GM03348 (cell line): ENCODE results near the gene GPR27.

Experiments used
- DNase-seq: peaks from one replicate; pipeline ENCODE4 v3.0.0; 2012; ENCODE audit warnings: low spot score

Gene GPR27

DNA sequence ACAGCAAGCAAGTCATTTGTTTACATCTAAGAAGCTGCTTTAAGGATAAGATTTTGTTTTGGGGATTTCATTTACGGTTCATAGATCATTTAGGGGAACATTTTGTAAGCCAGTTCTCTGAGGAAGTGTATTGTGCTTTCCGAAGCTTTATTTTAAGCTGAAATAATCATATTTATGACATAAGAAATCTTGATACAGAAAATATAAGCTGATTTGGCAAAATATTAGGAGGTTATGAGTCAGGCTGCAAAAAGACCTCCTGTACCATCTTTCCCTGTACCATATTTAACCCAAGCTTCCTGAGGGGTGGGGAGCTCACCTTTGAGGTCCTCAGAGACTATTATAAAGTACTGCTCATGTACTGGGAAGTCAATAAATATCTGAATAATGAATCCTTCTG is 20.3 kb upstream of the GPR27 start:
- no peak for DNase-seq

DNA sequence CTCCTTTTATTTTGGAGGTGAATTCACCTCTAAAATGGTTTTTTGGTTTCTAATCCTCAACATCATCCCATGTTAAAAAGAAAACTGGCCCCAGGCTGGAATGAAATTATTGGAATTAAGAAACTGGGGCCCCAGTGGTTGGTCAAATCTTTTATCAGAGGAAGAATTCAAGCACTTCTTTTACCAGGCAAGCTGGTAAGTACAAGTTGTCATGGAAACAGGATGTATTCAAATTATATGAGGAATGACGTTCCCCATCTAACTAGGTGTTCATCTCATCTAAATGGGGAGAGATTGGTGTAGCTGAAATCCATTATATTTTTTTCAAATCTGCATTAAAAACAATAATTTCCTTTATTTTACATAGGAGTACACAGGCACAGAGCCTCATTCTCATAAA is 18.8 kb upstream of the GPR27 start:
- DNase-seq, result no peak

DNA sequence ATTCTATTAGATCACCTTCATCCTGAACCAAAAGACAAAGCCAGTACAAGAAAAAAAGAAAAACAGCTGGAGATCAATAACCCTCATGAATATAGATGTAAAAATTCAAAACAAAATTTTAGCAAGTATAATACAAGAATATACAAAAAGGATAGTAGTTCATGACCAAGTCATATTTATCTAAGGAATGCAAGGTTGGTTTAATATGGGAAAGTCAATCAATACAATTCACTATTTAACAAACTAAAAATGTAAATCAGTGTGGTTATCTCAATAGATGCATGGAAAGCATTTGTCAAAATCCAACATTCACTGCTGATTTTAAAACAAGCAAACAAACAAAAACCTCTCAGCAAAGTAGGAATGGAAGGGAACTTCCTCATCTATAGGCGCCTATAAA is 11.0 kb upstream of the GPR27 start:
- DNase-seq, result no peak

DNA sequence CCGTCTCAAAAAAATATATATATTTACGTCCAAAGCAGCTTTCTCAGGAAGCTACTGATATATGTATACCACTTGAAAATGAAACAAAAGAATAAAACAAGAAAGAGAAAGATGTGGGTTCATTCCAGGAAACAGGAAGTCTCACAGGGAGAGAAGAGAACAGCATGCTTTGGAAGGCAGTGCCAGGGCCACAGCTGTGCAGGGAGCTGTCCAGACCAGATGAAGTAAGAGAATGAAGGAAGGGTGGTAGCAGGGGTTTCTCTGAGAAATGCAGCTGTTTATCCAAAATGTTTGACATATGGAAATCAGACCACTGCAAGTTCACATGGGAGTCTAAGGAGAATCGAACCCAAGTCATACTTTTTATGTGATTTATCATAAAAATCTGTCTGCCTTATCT is 8.9 kb upstream of the GPR27 start:
- DNase-seq, result no peak

DNA sequence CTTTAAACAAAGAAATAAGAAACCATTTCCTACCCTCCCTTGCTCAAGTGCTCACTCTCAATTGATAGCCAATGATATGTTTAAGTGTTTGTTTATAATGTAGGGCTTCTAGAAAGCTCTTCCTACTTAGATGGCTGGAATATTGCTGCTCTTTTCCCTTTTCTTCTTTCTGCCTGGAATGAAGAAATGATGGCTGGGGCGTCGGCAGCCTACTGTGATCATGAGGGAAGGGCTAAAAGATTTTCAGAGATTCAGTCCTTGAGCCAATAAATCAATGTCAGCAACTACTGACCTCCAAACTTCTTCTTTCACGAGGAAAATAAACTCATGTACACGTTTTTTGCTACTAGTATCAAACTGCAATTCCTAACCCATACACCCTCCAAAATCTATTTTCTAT is 2.1 kb upstream of the GPR27 start:
- DNase-seq, result no peak

DNA sequence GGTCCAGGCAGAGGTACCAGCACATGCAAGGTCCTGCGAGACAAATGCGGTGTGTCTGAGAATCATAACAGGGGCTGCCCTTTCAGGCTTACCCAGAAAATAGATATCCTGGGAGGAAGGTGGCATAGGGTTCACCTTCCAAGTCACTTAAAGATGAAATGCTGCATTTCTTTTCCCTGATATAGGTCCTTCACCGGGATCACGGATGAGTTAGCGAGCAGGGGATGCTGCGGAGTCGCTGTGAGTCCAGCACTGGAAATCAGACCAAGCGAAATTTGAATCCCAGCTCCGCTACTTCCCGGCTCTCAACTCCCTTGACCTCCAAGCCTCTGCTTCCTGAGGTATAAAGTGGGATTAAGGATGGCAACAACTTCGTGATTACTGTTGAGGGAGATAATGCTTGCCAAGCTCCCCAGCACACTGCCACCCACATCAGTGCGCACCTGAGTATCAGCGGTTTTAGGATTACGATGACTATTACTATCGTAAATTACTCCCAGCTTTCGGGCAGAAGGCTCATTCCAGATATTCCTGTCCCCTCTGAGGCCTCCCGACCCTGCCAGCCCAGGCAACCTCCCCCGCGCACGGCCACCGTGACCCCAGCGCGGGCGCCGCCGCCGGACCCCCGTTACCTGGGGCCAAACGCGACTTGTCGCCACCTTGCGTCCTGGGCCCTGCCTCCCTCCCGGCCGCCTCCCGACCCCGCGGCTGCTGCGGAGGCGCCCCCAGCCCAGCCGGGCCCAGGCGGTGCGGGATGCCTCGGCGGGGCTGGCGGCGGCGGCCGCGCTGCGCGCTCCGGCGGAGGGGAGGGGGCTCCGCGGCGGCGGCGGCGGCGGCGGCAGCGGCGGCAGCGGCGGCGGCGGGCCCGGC is 589 bp upstream of the GPR27 start:
- DNase-seq, result no peak

DNA sequence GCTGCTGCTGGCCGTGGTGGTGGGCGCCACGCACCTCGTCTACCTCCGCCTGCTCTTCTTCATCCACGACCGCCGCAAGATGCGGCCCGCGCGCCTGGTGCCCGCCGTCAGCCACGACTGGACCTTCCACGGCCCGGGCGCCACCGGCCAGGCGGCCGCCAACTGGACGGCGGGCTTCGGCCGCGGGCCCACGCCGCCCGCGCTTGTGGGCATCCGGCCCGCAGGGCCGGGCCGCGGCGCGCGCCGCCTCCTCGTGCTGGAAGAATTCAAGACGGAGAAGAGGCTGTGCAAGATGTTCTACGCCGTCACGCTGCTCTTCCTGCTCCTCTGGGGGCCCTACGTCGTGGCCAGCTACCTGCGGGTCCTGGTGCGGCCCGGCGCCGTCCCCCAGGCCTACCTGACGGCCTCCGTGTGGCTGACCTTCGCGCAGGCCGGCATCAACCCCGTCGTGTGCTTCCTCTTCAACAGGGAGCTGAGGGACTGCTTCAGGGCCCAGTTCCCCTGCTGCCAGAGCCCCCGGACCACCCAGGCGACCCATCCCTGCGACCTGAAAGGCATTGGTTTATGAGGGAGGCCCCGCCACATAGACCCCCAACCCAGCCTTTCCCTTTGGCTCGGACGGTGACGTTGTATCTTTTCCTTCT is 1.1 kb downstream of the GPR27 start:
- DNase-seq, result no peak

DNA sequence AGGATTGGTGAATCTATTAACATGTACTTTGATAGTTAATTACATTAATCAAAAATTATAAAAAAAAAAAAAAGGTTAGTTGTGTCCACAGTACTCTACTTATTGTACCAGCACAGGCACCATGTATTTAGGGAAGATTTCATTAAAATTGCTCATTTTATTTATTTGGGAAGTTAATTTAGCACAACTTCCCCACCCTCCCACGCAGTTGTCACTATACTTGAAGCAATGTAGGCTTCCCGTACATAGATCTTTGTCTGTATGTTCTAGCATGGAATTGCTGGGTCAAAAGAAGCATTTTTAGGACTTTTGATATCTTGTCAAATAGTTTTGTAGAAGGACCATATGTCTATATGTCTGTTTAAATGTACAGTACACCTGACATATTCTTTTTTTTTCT is 4.4 kb downstream of the GPR27 start:
- no peak for DNase-seq

DNA sequence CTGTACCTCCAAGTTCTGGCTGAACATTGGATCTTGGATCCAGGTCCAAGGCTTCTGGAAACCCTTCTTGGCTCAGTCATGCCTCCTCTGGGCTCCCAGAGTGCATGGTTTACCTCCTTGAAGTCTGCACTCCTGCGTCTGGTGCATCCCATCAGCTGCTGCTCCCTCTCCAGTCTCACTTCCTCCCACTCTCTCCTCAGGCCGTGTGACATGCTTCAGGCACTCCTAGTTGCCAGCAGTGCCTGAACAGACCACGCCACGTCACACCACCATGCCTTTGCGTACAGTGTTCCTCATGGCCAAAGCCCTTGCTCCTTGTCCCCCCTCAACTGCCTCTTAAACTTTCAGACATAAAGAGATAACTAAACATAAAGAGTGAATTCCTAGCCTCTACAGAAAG is 5.7 kb downstream of the GPR27 start:
- DNase-seq, result no peak

DNA sequence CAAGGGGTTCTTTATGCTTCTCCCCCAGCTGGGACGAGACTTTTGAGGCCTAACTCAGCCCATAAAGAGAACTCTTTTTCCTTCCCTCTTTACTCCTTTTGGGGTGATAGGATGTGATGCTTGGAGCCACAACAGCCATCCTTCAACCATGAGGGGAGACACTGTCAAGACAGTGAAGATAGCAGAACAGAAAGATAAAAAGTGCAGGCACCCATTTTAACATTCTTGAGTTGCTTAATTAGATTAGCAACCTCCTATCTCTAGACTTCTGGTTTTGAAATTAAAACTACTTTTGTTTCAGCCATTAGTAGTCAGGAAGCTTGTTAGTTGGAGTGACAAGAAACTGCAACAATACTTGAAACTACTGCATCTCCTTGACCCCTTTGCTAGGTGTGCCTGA is 6.5 kb downstream of the GPR27 start:
- DNase-seq, result no peak

DNA sequence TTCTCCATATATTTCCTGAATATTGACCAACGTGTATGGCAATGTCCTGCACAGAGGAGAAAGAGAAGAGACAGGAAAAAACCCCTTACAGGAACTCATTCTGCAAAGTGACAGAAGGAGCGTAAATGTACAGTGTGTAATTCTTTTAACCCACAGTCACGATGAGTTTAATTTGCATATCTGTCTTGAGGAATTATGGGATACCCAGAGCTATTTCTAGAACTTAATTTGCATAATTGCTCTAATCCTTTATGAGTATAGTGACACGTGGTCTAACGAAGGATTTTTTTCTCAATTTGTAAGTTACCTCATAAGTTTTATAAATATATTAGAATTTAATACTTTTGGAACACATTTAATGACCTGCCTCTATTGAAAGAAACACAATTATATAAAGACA is 9.8 kb downstream of the GPR27 start:
- DNase-seq, result no peak

DNA sequence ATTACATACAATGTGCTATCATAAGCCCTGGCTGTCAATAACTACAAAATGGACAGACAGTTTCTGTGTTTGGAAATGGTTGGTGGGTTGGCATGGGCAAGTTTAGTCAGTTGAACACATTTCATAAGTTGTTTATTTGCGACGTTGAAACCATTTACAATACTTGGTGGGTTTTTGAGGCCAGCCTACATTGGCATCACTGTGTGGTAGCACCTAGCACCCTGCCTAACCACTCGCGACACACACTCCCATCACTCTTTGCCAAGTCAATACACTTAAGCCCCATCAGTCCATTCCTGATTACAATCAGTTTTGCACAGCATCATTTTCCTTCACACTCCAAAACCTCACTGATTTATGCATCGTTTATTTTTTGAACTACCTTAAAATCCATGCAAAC is 17.5 kb downstream of the GPR27 start:
- no peak for DNase-seq

DNA sequence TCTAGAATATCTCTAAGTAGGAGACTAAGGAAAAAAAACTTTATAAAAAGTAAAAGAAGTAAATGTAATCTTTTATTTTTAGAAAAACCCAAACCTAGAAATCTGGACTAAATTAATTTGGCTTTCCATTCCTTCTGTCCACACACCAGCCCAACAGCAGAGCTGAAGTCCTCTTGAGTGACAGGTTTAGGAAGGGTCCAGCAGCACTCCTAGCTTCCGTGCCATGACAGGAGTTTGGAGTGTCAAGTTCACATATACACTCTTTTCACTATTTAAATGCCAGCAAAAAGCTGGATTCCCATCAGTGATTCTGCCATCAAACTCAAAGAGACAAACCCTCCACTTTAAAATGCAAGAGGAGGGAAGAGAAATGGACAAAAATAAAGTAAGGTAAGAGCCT is 18.2 kb downstream of the GPR27 start:
- DNase-seq, result no peak

DNA sequence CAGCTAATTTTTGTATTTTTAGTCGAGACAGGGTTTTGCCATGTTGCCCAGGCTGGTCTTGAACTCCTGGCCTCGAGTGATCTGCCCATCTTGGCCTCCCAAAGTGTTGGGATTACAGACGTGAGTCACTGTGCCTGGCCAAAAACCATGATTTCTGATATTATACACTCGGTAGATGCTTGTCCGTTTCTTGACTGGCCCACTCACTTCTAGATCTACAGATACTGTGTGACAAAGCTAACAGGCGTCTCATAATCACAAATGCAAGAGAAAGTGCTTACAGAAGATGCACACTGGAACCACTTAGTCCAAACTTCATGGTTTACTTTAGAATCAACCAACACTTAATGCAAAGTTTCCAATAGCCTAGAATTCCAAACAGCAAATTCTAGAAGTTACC is 22.9 kb downstream of the GPR27 start:
- no peak for DNase-seq

DNA sequence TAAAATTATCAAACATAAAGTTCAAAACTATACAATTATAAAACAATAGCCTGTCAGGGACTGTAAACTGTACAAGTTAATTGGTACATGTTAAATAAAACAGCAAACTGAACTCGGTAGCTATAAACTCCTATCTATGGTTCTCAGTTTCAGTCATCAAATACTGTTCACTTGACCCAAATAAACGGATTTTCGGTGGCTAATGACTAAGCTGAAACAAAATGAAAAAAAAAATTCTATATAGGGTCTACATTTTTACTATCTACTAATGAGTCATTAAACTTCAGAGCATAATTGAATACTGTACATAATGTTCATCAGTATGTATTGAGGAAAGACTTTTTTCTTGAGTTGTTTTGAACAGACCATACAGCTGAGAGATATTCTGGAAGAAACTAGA is 24.7 kb downstream of the GPR27 start:
- no peak for DNase-seq

DNA sequence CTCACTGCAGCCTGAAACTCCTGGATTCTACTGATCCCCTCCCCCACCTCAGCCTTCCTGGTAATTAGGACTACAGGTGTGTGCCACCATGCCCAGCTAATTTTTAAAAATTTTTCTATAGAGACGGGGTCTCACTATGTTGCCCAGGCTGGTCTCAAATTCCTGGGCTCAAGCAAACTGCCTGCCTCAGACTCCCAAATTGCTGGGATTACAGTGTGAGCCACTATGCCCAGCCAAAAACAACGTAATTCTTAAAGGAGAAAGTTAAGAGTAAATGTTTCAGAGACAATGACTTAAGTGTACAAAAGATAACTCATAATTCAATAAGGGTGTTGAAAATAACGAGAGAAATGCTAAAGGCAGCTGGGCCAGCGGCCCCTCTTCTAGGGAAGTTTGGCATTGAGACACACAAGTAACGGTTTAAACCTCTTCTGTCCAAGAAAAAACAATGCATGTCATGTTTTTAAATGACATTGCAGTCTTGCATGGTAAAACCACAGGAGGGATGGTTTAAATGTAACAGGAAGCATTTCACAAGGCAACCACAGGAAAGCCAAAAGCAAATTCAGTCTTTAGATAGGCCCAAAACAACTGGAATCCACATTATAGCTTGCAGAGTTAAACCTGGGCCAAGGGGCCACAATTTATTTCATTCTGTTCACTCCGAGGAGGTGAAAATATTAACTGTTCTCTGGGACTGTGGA is 26.2 kb downstream of the GPR27 start:
- DNase-seq, result no peak

DNA sequence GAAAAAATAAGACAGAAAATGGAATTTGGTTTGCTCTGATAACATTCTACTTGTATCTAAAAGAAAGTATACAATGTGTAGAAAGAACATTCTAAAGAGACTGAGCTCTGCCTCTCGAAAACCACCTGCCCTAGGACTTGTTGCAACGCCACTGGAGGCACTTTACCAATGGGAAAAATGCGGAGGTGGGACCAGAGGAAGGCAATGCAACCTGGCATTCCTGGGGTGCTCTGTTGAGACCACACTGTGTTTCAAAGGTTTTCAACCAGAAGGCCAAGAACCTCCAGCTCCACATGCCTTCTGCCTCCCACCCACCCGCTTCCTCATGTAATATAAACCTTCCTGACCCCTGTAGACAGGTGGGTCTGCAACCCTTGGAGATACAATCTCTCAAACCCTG is 26.8 kb downstream of the GPR27 start:
- no peak for DNase-seq

DNA sequence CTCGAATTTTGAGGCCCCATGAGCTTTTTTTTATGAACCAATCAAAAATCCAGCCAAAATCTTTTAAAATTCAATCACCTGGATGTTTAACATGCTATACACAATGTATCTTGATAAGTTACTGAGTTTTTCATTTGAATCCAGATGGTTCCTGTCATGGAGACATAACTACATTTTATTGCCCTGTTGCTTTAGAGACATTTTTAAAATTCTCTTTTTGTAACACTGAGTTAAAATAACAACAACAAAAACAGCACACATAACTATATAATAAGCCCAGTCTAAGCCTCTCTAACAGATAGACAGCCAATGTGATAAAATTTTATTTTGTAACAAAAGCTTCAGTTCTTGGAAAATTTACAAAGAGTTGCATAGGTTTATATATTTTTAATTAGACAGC is 29.5 kb downstream of the GPR27 start:
- DNase-seq, result no peak

DNA sequence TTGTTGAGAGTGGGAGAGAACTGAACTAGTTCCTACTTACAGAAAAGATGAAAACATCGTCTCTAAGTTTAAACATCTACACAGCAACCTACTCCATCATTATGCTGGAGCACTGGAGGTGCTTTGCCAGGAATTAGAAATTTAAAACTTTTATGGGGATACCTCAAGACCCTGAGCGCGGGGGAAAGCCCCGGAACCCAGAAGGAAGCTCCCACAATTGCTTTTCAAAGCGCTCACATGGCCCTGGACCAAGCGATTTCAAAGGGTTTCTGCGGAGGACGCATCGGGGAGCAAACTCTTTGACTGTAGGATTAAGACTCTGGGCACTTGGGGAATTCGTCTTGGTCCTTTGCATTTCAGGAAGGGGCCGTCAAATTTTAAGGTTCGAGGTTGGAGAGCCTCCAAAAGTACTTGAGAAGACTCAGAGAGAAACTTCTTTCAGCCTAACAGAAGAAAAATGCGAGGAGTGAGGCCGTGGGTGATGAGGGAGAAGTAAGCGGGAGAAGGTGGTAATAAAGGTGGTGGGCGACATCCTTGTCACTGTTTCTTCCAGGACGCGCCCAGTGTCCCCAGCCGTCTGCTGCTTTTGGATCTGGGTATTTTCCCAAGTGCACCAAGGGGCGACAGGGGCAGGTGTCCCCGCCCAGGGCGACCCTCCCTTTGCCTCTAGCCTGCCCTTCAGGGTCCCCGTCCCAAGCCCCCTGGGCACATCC is 30.7 kb downstream of the GPR27 start:
- no peak for DNase-seq

DNA sequence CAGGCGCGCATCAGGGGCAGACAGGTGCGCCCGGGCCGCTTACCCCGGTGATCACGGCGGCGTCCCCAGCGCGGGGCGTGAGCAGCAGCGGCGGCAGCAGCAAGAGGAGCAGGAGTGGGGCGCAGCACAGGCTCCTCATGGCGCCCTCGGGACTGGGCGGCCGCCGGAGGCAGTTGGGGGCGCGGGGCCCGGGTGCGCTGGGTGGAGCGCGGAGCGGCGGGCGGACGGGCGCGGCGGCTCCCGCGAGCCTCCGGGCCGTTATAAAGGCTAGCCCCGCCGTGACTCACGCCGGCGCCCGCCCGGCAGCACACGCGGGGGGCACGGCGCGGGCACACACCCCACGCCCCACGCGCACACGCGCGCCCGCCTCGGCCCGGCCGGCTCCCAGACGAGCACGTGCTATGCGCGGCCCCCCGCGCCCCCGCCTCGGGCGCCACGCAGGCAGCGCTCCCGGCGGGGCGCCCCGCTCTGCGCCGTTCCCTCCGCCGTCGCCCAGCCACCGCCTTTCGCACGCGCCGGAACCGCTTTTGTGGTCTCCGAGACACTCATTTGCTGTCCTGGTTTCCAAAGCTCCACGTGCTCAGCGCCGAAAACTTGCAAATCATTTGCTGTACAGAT is 31.4 kb downstream of the GPR27 start, which contains the start of gene PROK2:
Gene PROK2, minus strand, starts transcription at position 235 of the 618 bp plus-strand sequence. Its CDS starts 96 bp downstream, at position 139.
- DNase-seq, result peak; percentile 36

DNA sequence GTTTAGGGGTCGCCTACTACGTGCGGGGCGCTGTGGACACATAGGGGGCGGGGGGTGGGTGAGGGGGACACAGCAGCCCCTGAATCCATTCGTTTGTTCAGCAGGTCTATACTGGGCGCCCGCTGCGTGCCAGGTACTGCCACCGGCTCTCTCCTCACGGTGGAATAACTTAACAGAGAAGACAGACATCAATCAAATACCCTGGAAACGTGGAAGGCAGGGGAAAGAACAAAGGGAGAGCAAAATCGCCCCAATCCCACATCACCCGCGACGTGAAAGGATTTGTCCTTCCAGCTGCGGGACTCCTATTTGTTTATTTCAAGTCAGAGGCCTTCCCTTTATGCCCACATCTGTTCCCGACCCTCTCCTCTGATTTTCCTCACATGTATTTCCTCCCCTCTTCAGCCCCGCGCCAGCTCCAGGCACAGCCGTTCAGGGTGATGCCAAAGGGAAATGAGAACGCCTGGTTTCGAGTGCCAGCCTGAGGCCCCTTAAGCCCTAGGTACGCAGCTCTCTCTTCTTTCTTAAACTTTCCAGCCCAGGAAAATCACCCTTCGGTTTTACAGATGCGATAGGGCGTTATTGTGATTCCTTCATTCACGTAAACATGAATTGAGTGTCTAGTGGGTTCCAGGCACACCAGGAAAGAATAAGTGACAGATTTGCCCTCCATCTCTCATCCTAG is 32.0 kb downstream of the GPR27 start:
- DNase-seq, result no peak

DNA sequence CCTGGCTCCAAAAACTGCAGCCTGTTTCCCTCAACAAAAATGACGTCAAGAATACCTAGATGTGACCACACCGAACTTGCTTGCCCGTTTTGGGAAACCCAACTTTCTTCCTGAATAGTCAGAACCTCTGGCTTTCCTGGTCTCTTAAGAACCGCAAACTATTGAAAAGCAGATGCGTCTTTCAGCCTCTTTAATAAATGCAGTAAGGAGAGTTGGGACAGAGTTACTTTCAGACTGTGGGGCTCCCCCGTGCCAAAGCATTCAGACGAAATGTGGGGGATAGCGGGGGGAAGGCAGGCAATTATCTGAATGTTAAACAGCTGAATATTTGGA is 32.5 kb downstream of the GPR27 start:
- DNase-seq, result no peak
